GM18873 (cell line): Measurements from ENCODE around the gene SUCNR1.
"Not testable (repeated sequence)": the region's sequence is repeated elsewhere in the genome, so short reads cannot be mapped to it uniquely, and the experiment has no call there.

ENCODE experiments used
- ATAC-seq: cut with Tn5 transposase; IDR thresholded peaks from one replicate; pipeline ENCODE4 v1.9.1; 2021; ENCODE audit warnings: mild to moderate bottlenecking, moderate library complexity, moderate number of reproducible peaks; ENCODE audit not compliant: unreplicated experiment, low FRiP score

SUCNR1 gene

GRCh38 chr3:151927915-151928525, 54.6 kb downstream of the SUCNR1 start:
- ATAC-seq = not testable (repeated sequence)

- ATAC-seq = no peak
Measured at GRCh38 chr3:151931171-151931570, 57.7 kb downstream of the SUCNR1 start.

GRCh38 chr3:151933234-151933853, 59.9 kb downstream of the SUCNR1 start:
- no peak for ATAC-seq
